OCI-LY1 (cell line): ENCODE data around the gene SNX18.

Experiments used
- H2AFZ ChIP-seq: fragments of 200-600 bp; sonication (generic), shearing (Covaris generic); 2 replicates; pipeline ENCODE4 v1.6.0; 2014; ENCODE audit warnings: antibody characterized with exemption, mild to moderate bottlenecking, low read length
- H3F3A ChIP-seq: fragments of 200-600 bp; sonication (generic), shearing (Covaris generic); 2 replicates; pipeline ENCODE4 v1.6.0; 2014; ENCODE audit warnings: mild to moderate bottlenecking, antibody characterized with exemption, low read length, moderate library complexity; ENCODE audit not compliant: insufficient read depth
- H3K27ac ChIP-seq: fragments of 200-600 bp; sonication (generic); 2 replicates; pipeline ENCODE4 v1.5.1; 2014; ENCODE audit warnings: low read length, mixed run types, mild to moderate bottlenecking, low read depth; ENCODE audit not compliant: poor library complexity, severe bottlenecking
- H3K27me3 ChIP-seq: fragments of 200-600 bp; sonication (generic); 2 replicates; pipeline ENCODE4 v1.6.0; 2014; ENCODE audit warnings: antibody characterized with exemption, mild to moderate bottlenecking, low read length, moderate library complexity; ENCODE audit not compliant: insufficient read depth
- H3K36me3 ChIP-seq: fragments of 200-600 bp; sonication (generic); 2 replicates; pipeline ENCODE4 v1.6.1; 2014; ENCODE audit warnings: mild to moderate bottlenecking, antibody characterized with exemption, low read length, moderate library complexity, mixed read lengths; ENCODE audit not compliant: insufficient read depth
- H3K4me1 ChIP-seq: fragments of 200-600 bp; sonication (generic); 2 replicates; pipeline ENCODE4 v1.5.1; 2014; ENCODE audit warnings: mild to moderate bottlenecking, low read length, moderate library complexity; ENCODE audit not compliant: insufficient read depth, severe bottlenecking
- H3K4me2 ChIP-seq: fragments of 200-600 bp; sonication (generic), shearing (Covaris generic); 2 replicates; pipeline ENCODE4 v1.6.1; 2014; ENCODE audit warnings: low read length
- H3K4me3 ChIP-seq: fragments of 200-600 bp; sonication (generic); 2 replicates; pipeline ENCODE4 v1.5.1; 2014; ENCODE audit warnings: low read length, low read depth, mild to moderate bottlenecking, mixed read lengths; ENCODE audit not compliant: poor library complexity, severe bottlenecking
- H3K79me2 ChIP-seq: fragments of 200-600 bp; shearing (Covaris generic); 2 replicates; pipeline ENCODE4 v1.6.1; 2016; ENCODE audit warnings: mixed run types, low read length, mixed read lengths; ENCODE audit not compliant: insufficient read depth
- H3K9ac ChIP-seq: fragments of 200-600 bp; sonication (generic), shearing (Covaris generic); 2 replicates; pipeline ENCODE4 v1.6.1; 2014; ENCODE audit warnings: mild to moderate bottlenecking, low read length, mixed read lengths
- H3K9me2 ChIP-seq: fragments of 200-600 bp; sonication (generic), shearing (Covaris generic); 2 replicates; pipeline ENCODE4 v1.6.1; 2014; ENCODE audit warnings: low read depth, mild to moderate bottlenecking, low read length, mixed read lengths
- H3K9me3 ChIP-seq: fragments of 200-600 bp; shearing (Covaris generic); 2 replicates; pipeline ENCODE4 v1.6.1; 2014; ENCODE audit warnings: low read length, mixed read lengths
- H4K20me1 ChIP-seq: fragments of 200-600 bp; sonication (generic), shearing (Covaris generic); 2 replicates; pipeline ENCODE4 v1.6.0; 2016; ENCODE audit warnings: mild to moderate bottlenecking, low read length; ENCODE audit not compliant: insufficient read depth
- CTCF ChIP-seq: fragments of 200-600 bp; sonication (generic), shearing (Covaris generic); IDR thresholded peaks from 2 replicates; pipeline ENCODE4 v1.5.1; 2017; ENCODE audit warnings: mild to moderate bottlenecking, antibody characterized with exemption, low read length, moderate library complexity, mixed read lengths
- EZH2 ChIP-seq: fragments of 200-600 bp; sonication (generic), shearing (Covaris generic); IDR thresholded peaks from 2 replicates; pipeline ENCODE4 v1.8.0; 2017; ENCODE audit warnings: borderline replicate concordance, mixed run types, mild to moderate bottlenecking, antibody characterized with exemption, low read length, moderate library complexity, mixed read lengths

Gene SNX18

GRCh38 chr5:54563083-54563761, 45.7 kb downstream of the SNX18 start:
- H3K27ac ChIP-seq, result no peak overlapping the region
- H3K27me3 ChIP-seq, result no peaks in the 10 kb centered on the region
- H3K9me3 ChIP-seq, result no peaks in the 10 kb centered on the region
- no peaks in the 10 kb centered on the region for H4K20me1 ChIP-seq
- TF ChIP-seq CTCF (no peak), EZH2 (no peak)
- H3K4me3 ChIP-seq, result no peak overlapping the region
- no peaks in the 10 kb centered on the region for H3F3A ChIP-seq
- H3K9me2 ChIP-seq, result no peaks in the 10 kb centered on the region
- no peak overlapping the region for H2AFZ ChIP-seq
- no peak overlapping the region for H3K9ac ChIP-seq
- H3K36me3 ChIP-seq, result no peaks in the 10 kb centered on the region
- H3K4me1 ChIP-seq, result no peaks in the 10 kb centered on the region
- H3K79me2 ChIP-seq, result no peaks in the 10 kb centered on the region
- no peak overlapping the region for H3K4me2 ChIP-seq

GRCh38 chr5:54567996-54568395, 50.4 kb downstream of the SNX18 start:
- no peak for TF ChIP-seq CTCF
- no peak for TF ChIP-seq EZH2
- Histone ChIP-seq H4K20me1 (no peaks in the 10 kb centered on the region), H3K9me2 (no peaks in the 10 kb centered on the region), H3F3A (no peaks in the 10 kb centered on the region), H3K27me3 (no peaks in the 10 kb centered on the region), H3K27ac (no peak overlapping the region), H3K79me2 (no peaks in the 10 kb centered on the region), H3K4me3 (no peak overlapping the region), H3K36me3 (no peaks in the 10 kb centered on the region), H3K9ac (no peak overlapping the region), H2AFZ (no peak overlapping the region), H3K9me3 (no peaks in the 10 kb centered on the region), H3K4me1 (no peaks in the 10 kb centered on the region), H3K4me2 (no peak overlapping the region)

- H3K9me3 ChIP-seq, result no peaks in the 10 kb centered on the region
- H3K27ac ChIP-seq, result no peak overlapping the region
- H3K27me3 ChIP-seq, result no peaks in the 10 kb centered on the region
- no peak for TF ChIP-seq CTCF
- no peak for TF ChIP-seq EZH2
- H3K9ac ChIP-seq, result no peak overlapping the region
- H3K4me2 ChIP-seq, result no peak overlapping the region
- no peaks in the 10 kb centered on the region for H3K79me2 ChIP-seq
- no peak overlapping the region for H2AFZ ChIP-seq
- no peak overlapping the region for H3K4me3 ChIP-seq
- no peaks in the 10 kb centered on the region for H4K20me1 ChIP-seq
- H3F3A ChIP-seq, result no peaks in the 10 kb centered on the region
- H3K36me3 ChIP-seq, result no peaks in the 10 kb centered on the region
- H3K4me1 ChIP-seq, result no peaks in the 10 kb centered on the region
- no peaks in the 10 kb centered on the region for H3K9me2 ChIP-seq
Observed at GRCh38 chr5:54570916-54571315, 53.4 kb downstream of the SNX18 start.
